ENCODE data around the gene PRAMEF33. TPM values are rescaled to one million over a fixed set of nuclear protein-coding genes. Genes with fewer than 3 reads are reported as not detected.

PRAMEF33 gene
- total RNA-seq, 1 donor: not detected

Other genes starting within 250 kb of the PRAMEF33 start
- not detected for gene PRAMEF27, start 247.0 kb upstream of the PRAMEF33 start, total RNA-seq
- gene HNRNPCL3, start 242.8 kb upstream of the PRAMEF33 start, total RNA-seq: not detected
- gene PRAMEF25, start 232.8 kb upstream of the PRAMEF33 start, total RNA-seq: not detected
- gene HNRNPCL2, start 186.7 kb upstream of the PRAMEF33 start, total RNA-seq: not detected
- gene PRAMEF26, start 147.5 kb upstream of the PRAMEF33 start, total RNA-seq: not detected
- not detected for gene HNRNPCL4, start 137.9 kb upstream of the PRAMEF33 start, total RNA-seq
- gene PRAMEF9, start 131.7 kb upstream of the PRAMEF33 start, total RNA-seq: not detected
- not detected for gene PRAMEF13, start 102.1 kb upstream of the PRAMEF33 start, total RNA-seq
- not detected for gene PRAMEF18, start 77.4 kb upstream of the PRAMEF33 start, total RNA-seq
- gene PRAMEF5, start 49.3 kb upstream of the PRAMEF33 start, total RNA-seq: not detected
- not detected for gene PRAMEF8, start 18.4 kb upstream of the PRAMEF33 start, total RNA-seq
- gene PRAMEF15, start 12.0 kb downstream of the PRAMEF33 start, total RNA-seq: 0.10 TPM
- gene PRAMEF14, start 43.6 kb downstream of the PRAMEF33 start, total RNA-seq: not detected
- gene PRAMEF19, start 68.4 kb downstream of the PRAMEF33 start, total RNA-seq: not detected
- gene PRAMEF17, start 86.1 kb downstream of the PRAMEF33 start, total RNA-seq: not detected
- not detected for gene PRAMEF20, start 106.9 kb downstream of the PRAMEF33 start, total RNA-seq
- not detected for gene LRRC38, start 210.5 kb downstream of the PRAMEF33 start, total RNA-seq